Stimulated activated CD8-positive, alpha-beta memory T cell treated with anti-CD3 and anti-CD28 coated beads, Interleukin-12 subunit alpha, Interleukin-12 subunit beta, amount 100 ng/mL, for 24 hours (primary cell): ENCODE results near the gene EFCC1.

Experiments
- DNase-seq: peaks from one replicate; pipeline ENCODE4 v3.0.0-alpha.2; 2020; ENCODE audit errors: extremely low read depth

Gene EFCC1

GRCh38 chr3:129014793-129015345 is 13.8 kb downstream of the EFCC1 start:
- DNase-seq = no peak

GRCh38 chr3:129015388-129016105 is 14.4 kb downstream of the EFCC1 start:
- no peak for DNase-seq

GRCh38 chr3:129016356-129016719 is 15.2 kb downstream of the EFCC1 start:
- DNase-seq = no peak

GRCh38 chr3:129016720-129017483 is 15.8 kb downstream of the EFCC1 start:
- DNase-seq = no peak

- no peak for DNase-seq
These were observed 16.4 kb downstream of the EFCC1 start for GRCh38 chr3:129017484-129017899.

GRCh38 chr3:129018271-129018670 is 17.2 kb downstream of the EFCC1 start:
- no peak for DNase-seq

- no peak for DNase-seq
These were observed 17.6 kb downstream of the EFCC1 start for GRCh38 chr3:129018751-129019150.

GRCh38 chr3:129019266-129019665 is 18.2 kb downstream of the EFCC1 start:
- no peak for DNase-seq

GRCh38 chr3:129020691-129021090 is 19.6 kb downstream of the EFCC1 start:
- DNase-seq = no peak

- no peak for DNase-seq
These were observed 20.0 kb downstream of the EFCC1 start for GRCh38 chr3:129021140-129021551.

- no peak for DNase-seq
These were observed 21.3 kb downstream of the EFCC1 start for GRCh38 chr3:129022114-129023007.

GRCh38 chr3:129023008-129023358 is 21.9 kb downstream of the EFCC1 start:
- DNase-seq = no peak

GRCh38 chr3:129023909-129024308 is 22.8 kb downstream of the EFCC1 start:
- no peak for DNase-seq

GRCh38 chr3:129025108-129025507 is 24.0 kb downstream of the EFCC1 start:
- no peak for DNase-seq

GRCh38 chr3:129025691-129026435 is 24.8 kb downstream of the EFCC1 start:
- DNase-seq = no peak

- peak; percentile 76 for DNase-seq
These were observed 25.8 kb downstream of the EFCC1 start for GRCh38 chr3:129026728-129027543.

GRCh38 chr3:129027544-129027880 is 26.4 kb downstream of the EFCC1 start:
- no peak for DNase-seq

- DNase-seq = no peak
These were observed 27.8 kb downstream of the EFCC1 start for GRCh38 chr3:129028866-129029265.

GRCh38 chr3:129030611-129031010 is 29.5 kb downstream of the EFCC1 start:
- DNase-seq = no peak

- DNase-seq = no peak
These were observed 30.5 kb downstream of the EFCC1 start for GRCh38 chr3:129031476-129032215.
